HG03196 (cell line): ENCODE measurements around the gene TUBGCP2.

Experiments used
- ATAC-seq: cut with Tn5 transposase; IDR thresholded peaks from one replicate; pipeline ENCODE4 v1.9.1; 2021; ENCODE audit not compliant: unreplicated experiment

TUBGCP2 gene

GRCh38 chr10:133343558-133343957 lies 34.9 kb upstream of the TUBGCP2 start:
- no peak for ATAC-seq

GRCh38 chr10:133342942-133343341 lies 34.3 kb upstream of the TUBGCP2 start:
- ATAC-seq: no peak

- no peak for ATAC-seq
Measured at GRCh38 chr10:133341983-133342382, 33.3 kb upstream of the TUBGCP2 start.

GRCh38 chr10:133339708-133340380 lies 31.2 kb upstream of the TUBGCP2 start:
- no peak for ATAC-seq

GRCh38 chr10:133338080-133339071 lies 29.7 kb upstream of the TUBGCP2 start:
- ATAC-seq: no peak

- no peak for ATAC-seq
Measured at GRCh38 chr10:133337370-133337725, 28.7 kb upstream of the TUBGCP2 start.

GRCh38 chr10:133336577-133337369 lies 28.1 kb upstream of the TUBGCP2 start, which contains the start of gene CALY:
CALY (minus strand) TSS chr10:133336896; CDS start chr10:133328989, 7,907 bp downstream.
- ATAC-seq: no peak

- no peak for ATAC-seq
Measured at GRCh38 chr10:133336118-133336576, 27.5 kb upstream of the TUBGCP2 start.

GRCh38 chr10:133335246-133336117 lies 26.8 kb upstream of the TUBGCP2 start:
- no peak for ATAC-seq

- ATAC-seq: no peak
Measured at GRCh38 chr10:133334503-133335245, 26.0 kb upstream of the TUBGCP2 start.

- ATAC-seq: no peak
Measured at GRCh38 chr10:133332936-133333699, 24.4 kb upstream of the TUBGCP2 start.

GRCh38 chr10:133329491-133330202 lies 21.0 kb upstream of the TUBGCP2 start:
- peak; percentile 82 for ATAC-seq

GRCh38 chr10:133328358-133329343 lies 20.0 kb upstream of the TUBGCP2 start:
- no peak for ATAC-seq

- ATAC-seq: no peak
Measured at GRCh38 chr10:133327651-133328357, 19.1 kb upstream of the TUBGCP2 start.

- ATAC-seq: no peak
Measured at GRCh38 chr10:133326745-133327650, 18.3 kb upstream of the TUBGCP2 start.
